ENCODE results near the gene PAK3. TPM values are rescaled to one million over a fixed set of nuclear protein-coding genes. Genes with fewer than 3 reads are reported as not detected.

Gene PAK3
- total and polyA plus RNA-seq, 2 of the 8 experiments (the other 6 are each of a cell fraction or from before 2014, with no cell fraction given), result 0.80 to 7.2 TPM

GRCh38 chrX:111180750-111181240, 84.8 kb downstream of the PAK3 start (continued):
- TF ChIP-seq ATF2 (IDR thresholded peaks at IDR 0.05; ENCODE audit: low read length) (no peak), CTBP2 (IDR thresholded peaks at IDR 0.05; ENCODE audit: borderline replicate concordance, insufficient read depth, insufficient read length, low read length) (no peak), TAF1 (IDR thresholded peaks at IDR 0.05; ENCODE audit: low read depth, low read length) (no peak), MAFK (IDR thresholded peaks at IDR 0.05; ENCODE audit: low read depth, low read length) (no peak), SAP30 (IDR thresholded peaks at IDR 0.05; ENCODE audit: insufficient read depth, insufficient replicate concordance, low read length) (no peak), CEBPB (IDR thresholded peaks at IDR 0.05; ENCODE audit: low read depth, low read length) (no peak), HDAC6 (IDR thresholded peaks at IDR 0.05; ENCODE audit: low read depth, low read length) (no peak)
